ENCODE results near the gene LRRTM3.

The LRRTM3 gene

GRCh38 chr10:66886848-66887247 lies 39.0 kb upstream of the LRRTM3 start:
- Histone ChIP-seq H2BK15ac (replicated peaks; ENCODE audit: low read depth) (no peak overlapping the region), H3K4me3 (ENCODE audit: low read length) (no peak overlapping the region), H3K27me3 (ENCODE audit: insufficient read depth, low read length, poor library complexity) (no peaks in the 10 kb centered on the region), H4K5ac (ENCODE audit: low read length) (no peak overlapping the region), H3K4ac (ENCODE audit: low read depth, low read length) (no peak overlapping the region), H2BK120ac (ENCODE audit: low read depth, low read length) (no peak overlapping the region), H2BK5ac (ENCODE audit: low read length) (no peak overlapping the region), H3K4me2 (ENCODE audit: low read length) (no peak overlapping the region), H3K79me1 (ENCODE audit: low read length) (no peaks in the 10 kb centered on the region), H3K4me1 (ENCODE audit: control insufficient read depth, low read depth, low read length) (no peaks in the 10 kb centered on the region), H4K8ac (ENCODE audit: low read depth, low read length) (no peak overlapping the region), H2AK5ac (ENCODE audit: low read length) (no peak overlapping the region), H3K36me3 (ENCODE audit: control insufficient read depth, insufficient read depth, low read length) (no peaks in the 10 kb centered on the region), H3K9ac (ENCODE audit: low read length) (no peak overlapping the region), H3K56ac (ENCODE audit: low read length) (no peak overlapping the region), H3K79me2 (ENCODE audit: control insufficient read depth, insufficient read depth, low read length) (no peaks in the 10 kb centered on the region), H3K27ac (ENCODE audit: low read depth, low read length) (no peak overlapping the region), H3K23ac (ENCODE audit: low read length) (no peak overlapping the region), H3K18ac (ENCODE audit: low read length) (no peak overlapping the region)
- no peak for DNase-seq

GRCh38 chr10:66888237-66888636 lies 37.6 kb upstream of the LRRTM3 start:
- Histone ChIP-seq H3K9ac (ENCODE audit: low read length) (no peak overlapping the region), H3K4me3 (ENCODE audit: low read length) (no peak overlapping the region), H3K27me3 (ENCODE audit: insufficient read depth, low read length, poor library complexity) (no peaks in the 10 kb centered on the region), H3K79me1 (ENCODE audit: low read length) (no peaks in the 10 kb centered on the region), H4K8ac (ENCODE audit: low read depth, low read length) (no peak overlapping the region), H3K27ac (ENCODE audit: low read depth, low read length) (no peak overlapping the region), H3K18ac (ENCODE audit: low read length) (no peak overlapping the region), H3K56ac (ENCODE audit: low read length) (no peak overlapping the region), H4K5ac (ENCODE audit: low read length) (no peak overlapping the region), H3K4ac (ENCODE audit: low read depth, low read length) (no peak overlapping the region), H2BK5ac (ENCODE audit: low read length) (no peak overlapping the region), H2BK15ac (replicated peaks; ENCODE audit: low read depth) (no peak overlapping the region), H3K79me2 (ENCODE audit: control insufficient read depth, insufficient read depth, low read length) (no peaks in the 10 kb centered on the region), H3K36me3 (ENCODE audit: control insufficient read depth, insufficient read depth, low read length) (no peaks in the 10 kb centered on the region), H3K4me1 (ENCODE audit: control insufficient read depth, low read depth, low read length) (no peaks in the 10 kb centered on the region), H2BK120ac (ENCODE audit: low read depth, low read length) (no peak overlapping the region), H3K4me2 (ENCODE audit: low read length) (no peak overlapping the region), H2AK5ac (ENCODE audit: low read length) (no peak overlapping the region), H3K23ac (ENCODE audit: low read length) (no peak overlapping the region)
- no peak for DNase-seq
- WGBS (ENCODE audit: extremely low coverage, insufficient coverage, low lambda C conversion rate) = no CpG with 5 or more reads among the region's 1 CpG

- Histone ChIP-seq H3K36me3 (ENCODE audit: control insufficient read depth, insufficient read depth, low read length) (no peaks in the 10 kb centered on the region), H3K56ac (ENCODE audit: low read length) (no peak overlapping the region), H4K5ac (ENCODE audit: low read length) (no peak overlapping the region), H3K27me3 (ENCODE audit: insufficient read depth, low read length, poor library complexity) (no peaks in the 10 kb centered on the region), H4K8ac (ENCODE audit: low read depth, low read length) (no peak overlapping the region), H3K4ac (ENCODE audit: low read depth, low read length) (no peak overlapping the region), H3K4me2 (ENCODE audit: low read length) (no peak overlapping the region), H3K4me3 (ENCODE audit: low read length) (no peak overlapping the region), H2BK5ac (ENCODE audit: low read length) (no peak overlapping the region), H3K4me1 (ENCODE audit: control insufficient read depth, low read depth, low read length) (no peaks in the 10 kb centered on the region), H3K27ac (ENCODE audit: low read depth, low read length) (no peak overlapping the region), H2BK15ac (replicated peaks; ENCODE audit: low read depth) (no peak overlapping the region), H2AK5ac (ENCODE audit: low read length) (no peak overlapping the region), H3K79me1 (ENCODE audit: low read length) (no peaks in the 10 kb centered on the region), H3K9ac (ENCODE audit: low read length) (no peak overlapping the region), H3K18ac (ENCODE audit: low read length) (no peak overlapping the region), H3K23ac (ENCODE audit: low read length) (no peak overlapping the region), H2BK120ac (ENCODE audit: low read depth, low read length) (no peak overlapping the region), H3K79me2 (ENCODE audit: control insufficient read depth, insufficient read depth, low read length) (no peaks in the 10 kb centered on the region)
- DNase-seq = no peak
- WGBS (ENCODE audit: extremely low coverage, insufficient coverage, low lambda C conversion rate) = no CpG with 5 or more reads among the region's 2 CpGs
Measured at GRCh38 chr10:66892871-66893270, 33.0 kb upstream of the LRRTM3 start.

GRCh38 chr10:66910671-66911070 lies 15.2 kb upstream of the LRRTM3 start:
- Histone ChIP-seq H3K79me1 (ENCODE audit: low read length) (no peaks in the 10 kb centered on the region), H3K4me1 (ENCODE audit: control insufficient read depth, low read depth, low read length) (no peaks in the 10 kb centered on the region), H4K5ac (ENCODE audit: low read length) (no peak overlapping the region), H3K23ac (ENCODE audit: low read length) (no peak overlapping the region), H2BK5ac (ENCODE audit: low read length) (no peak overlapping the region), H3K4ac (ENCODE audit: low read depth, low read length) (no peak overlapping the region), H3K9ac (ENCODE audit: low read length) (no peak overlapping the region), H3K27ac (ENCODE audit: low read depth, low read length) (no peak overlapping the region), H3K4me3 (ENCODE audit: low read length) (no peak overlapping the region), H4K8ac (ENCODE audit: low read depth, low read length) (no peak overlapping the region), H2AK5ac (ENCODE audit: low read length) (no peak overlapping the region), H3K27me3 (ENCODE audit: insufficient read depth, low read length, poor library complexity) (no peaks in the 10 kb centered on the region), H3K18ac (ENCODE audit: low read length) (no peak overlapping the region), H3K4me2 (ENCODE audit: low read length) (no peak overlapping the region), H3K79me2 (ENCODE audit: control insufficient read depth, insufficient read depth, low read length) (no peaks in the 10 kb centered on the region), H3K56ac (ENCODE audit: low read length) (no peak overlapping the region), H2BK120ac (ENCODE audit: low read depth, low read length) (no peak overlapping the region), H3K36me3 (ENCODE audit: control insufficient read depth, insufficient read depth, low read length) (no peaks in the 10 kb centered on the region), H2BK15ac (replicated peaks; ENCODE audit: low read depth) (no peak overlapping the region)
- DNase-seq = no peak
- no CpG with 5 or more reads among the region's 5 CpGs for WGBS (ENCODE audit: extremely low coverage, insufficient coverage, low lambda C conversion rate)

GRCh38 chr10:66916030-66916429 lies 9.8 kb upstream of the LRRTM3 start:
- no CpG with 5 or more reads among the region's 2 CpGs for WGBS (ENCODE audit: extremely low coverage, insufficient coverage, low lambda C conversion rate)
- Histone ChIP-seq H3K4me2 (ENCODE audit: low read length) (no peak overlapping the region), H4K5ac (ENCODE audit: low read length) (no peak overlapping the region), H3K9ac (ENCODE audit: low read length) (no peak overlapping the region), H3K79me1 (ENCODE audit: low read length) (no peaks in the 10 kb centered on the region), H2AK5ac (ENCODE audit: low read length) (no peak overlapping the region), H3K18ac (ENCODE audit: low read length) (no peak overlapping the region), H3K56ac (ENCODE audit: low read length) (no peak overlapping the region), H3K27ac (ENCODE audit: low read depth, low read length) (no peak overlapping the region), H3K23ac (ENCODE audit: low read length) (no peak overlapping the region), H2BK15ac (replicated peaks; ENCODE audit: low read depth) (no peak overlapping the region), H3K4me1 (ENCODE audit: control insufficient read depth, low read depth, low read length) (no peaks in the 10 kb centered on the region), H2BK5ac (ENCODE audit: low read length) (no peak overlapping the region), H3K36me3 (ENCODE audit: control insufficient read depth, insufficient read depth, low read length) (no peaks in the 10 kb centered on the region), H3K4me3 (ENCODE audit: low read length) (no peak overlapping the region), H4K8ac (ENCODE audit: low read depth, low read length) (no peak overlapping the region), H2BK120ac (ENCODE audit: low read depth, low read length) (no peak overlapping the region), H3K4ac (ENCODE audit: low read depth, low read length) (no peak overlapping the region), H3K79me2 (ENCODE audit: control insufficient read depth, insufficient read depth, low read length) (no peaks in the 10 kb centered on the region), H3K27me3 (ENCODE audit: insufficient read depth, low read length, poor library complexity) (no peaks in the 10 kb centered on the region)
- no peak for DNase-seq

GRCh38 chr10:66917104-66917503 lies 8.7 kb upstream of the LRRTM3 start:
- WGBS (ENCODE audit: extremely low coverage, insufficient coverage, low lambda C conversion rate) = no CpG with 5 or more reads among the region's 3 CpGs
- DNase-seq = peak; percentile 52
- no peak overlapping the region for H3K4me3 ChIP-seq (ENCODE audit: low read length)

More at GRCh38 chr10:66917104-66917503, 8.7 kb upstream of the LRRTM3 start:
- Histone ChIP-seq H3K27ac (ENCODE audit: low read depth, low read length) (no peak overlapping the region), H3K27me3 (ENCODE audit: insufficient read depth, low read length, poor library complexity) (no peaks in the 10 kb centered on the region), H3K4ac (ENCODE audit: low read depth, low read length) (no peak overlapping the region), H3K18ac (ENCODE audit: low read length) (no peak overlapping the region), H3K23ac (ENCODE audit: low read length) (no peak overlapping the region), H2BK5ac (ENCODE audit: low read length) (no peak overlapping the region), H3K4me2 (ENCODE audit: low read length) (no peak overlapping the region), H3K36me3 (ENCODE audit: control insufficient read depth, insufficient read depth, low read length) (no peaks in the 10 kb centered on the region), H3K79me2 (ENCODE audit: control insufficient read depth, insufficient read depth, low read length) (no peaks in the 10 kb centered on the region), H2BK15ac (replicated peaks; ENCODE audit: low read depth) (no peak overlapping the region), H3K79me1 (ENCODE audit: low read length) (no peaks in the 10 kb centered on the region), H4K8ac (ENCODE audit: low read depth, low read length) (no peak overlapping the region), H3K9ac (ENCODE audit: low read length) (no peak overlapping the region), H3K56ac (ENCODE audit: low read length) (no peak overlapping the region), H2AK5ac (ENCODE audit: low read length) (no peak overlapping the region), H3K4me1 (ENCODE audit: control insufficient read depth, low read depth, low read length) (no peaks in the 10 kb centered on the region), H4K5ac (ENCODE audit: low read length) (no peak overlapping the region), H2BK120ac (ENCODE audit: low read depth, low read length) (no peak overlapping the region)
